Activated naive CD8-positive, alpha-beta T cell treated with anti-CD3 and anti-CD28 coated beads, Interleukin-2, amount 50 U/mL, for 16 hours (primary cell): ENCODE measurements around the gene GPC5.
"Not testable (repeated sequence)": the region's sequence is repeated elsewhere in the genome, so short reads cannot be mapped to it uniquely, and the experiment has no call there.

Source experiments
- DNase-seq: peaks from one replicate; pipeline ENCODE4 v3.0.0-alpha.2; 2020; ENCODE audit warnings: low read depth, low spot score

GPC5 gene

DNA sequence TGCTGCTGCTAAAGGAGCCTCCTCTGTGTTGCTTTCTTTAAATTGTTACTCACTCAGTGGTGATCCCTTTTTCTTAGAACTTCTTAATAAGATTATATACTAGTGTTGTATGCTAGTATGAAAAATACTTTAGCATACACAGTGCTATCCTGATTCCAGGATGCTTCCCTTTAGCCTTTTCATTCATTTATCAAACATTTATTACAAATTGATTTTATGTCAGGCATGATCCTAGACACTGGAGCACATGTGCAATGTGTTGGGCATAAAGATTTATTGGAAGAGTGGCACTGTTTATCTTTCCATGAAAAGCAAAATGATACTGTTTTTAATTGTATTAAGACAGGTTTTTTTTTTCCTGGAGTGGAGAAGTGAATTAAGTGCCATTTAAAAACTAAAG is 249.6 kb downstream of the GPC5 start:
- no peak for DNase-seq

- no peak for DNase-seq
Measured at GRCh38 chr13:91649456-91649855, 251.0 kb downstream of the GPC5 start.

DNA sequence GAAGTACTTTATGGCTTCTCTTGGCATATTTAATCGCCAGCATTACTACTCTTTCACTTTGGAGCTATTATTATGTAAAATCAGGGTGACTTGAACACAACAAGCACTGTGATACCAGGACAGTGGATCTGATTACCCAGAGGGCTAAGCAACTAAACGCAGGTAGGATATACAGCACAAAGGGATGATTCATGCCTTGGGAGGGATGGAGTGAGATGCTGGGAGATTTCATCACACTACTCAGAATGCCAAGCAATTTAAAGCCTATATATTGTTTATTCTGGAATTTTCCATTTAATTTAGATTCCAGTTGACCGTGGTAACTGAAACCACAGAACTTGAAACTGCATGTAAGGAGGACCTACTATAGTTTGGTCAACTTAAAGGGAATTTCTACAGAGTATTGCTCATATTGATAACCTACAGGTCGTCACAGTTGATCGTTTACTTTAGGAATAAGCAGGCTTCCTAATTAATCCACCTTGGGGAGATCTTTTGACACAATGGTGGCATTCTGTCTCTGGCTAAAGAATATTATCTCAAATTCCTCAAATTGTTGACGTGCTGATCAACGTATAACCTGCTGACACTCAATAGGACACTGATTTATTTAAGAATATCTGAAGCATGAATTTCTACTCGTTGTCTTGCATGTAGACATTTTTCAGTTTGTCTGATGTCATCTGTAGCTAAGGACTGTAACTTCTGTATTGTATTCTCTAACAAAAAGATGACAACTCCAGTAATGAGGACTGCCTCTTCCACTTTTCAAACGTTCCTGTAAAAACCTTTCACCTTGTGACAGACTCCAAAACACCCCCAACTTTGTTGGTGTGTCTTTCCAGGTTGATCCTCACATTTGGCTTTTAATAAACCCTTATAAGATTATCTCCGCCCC is 254.2 kb downstream of the GPC5 start:
- no peak for DNase-seq

- no peak for DNase-seq
Measured at GRCh38 chr13:91655731-91656130, 257.3 kb downstream of the GPC5 start.

- DNase-seq = no peak
Measured at GRCh38 chr13:91657283-91657682, 258.9 kb downstream of the GPC5 start.

DNA sequence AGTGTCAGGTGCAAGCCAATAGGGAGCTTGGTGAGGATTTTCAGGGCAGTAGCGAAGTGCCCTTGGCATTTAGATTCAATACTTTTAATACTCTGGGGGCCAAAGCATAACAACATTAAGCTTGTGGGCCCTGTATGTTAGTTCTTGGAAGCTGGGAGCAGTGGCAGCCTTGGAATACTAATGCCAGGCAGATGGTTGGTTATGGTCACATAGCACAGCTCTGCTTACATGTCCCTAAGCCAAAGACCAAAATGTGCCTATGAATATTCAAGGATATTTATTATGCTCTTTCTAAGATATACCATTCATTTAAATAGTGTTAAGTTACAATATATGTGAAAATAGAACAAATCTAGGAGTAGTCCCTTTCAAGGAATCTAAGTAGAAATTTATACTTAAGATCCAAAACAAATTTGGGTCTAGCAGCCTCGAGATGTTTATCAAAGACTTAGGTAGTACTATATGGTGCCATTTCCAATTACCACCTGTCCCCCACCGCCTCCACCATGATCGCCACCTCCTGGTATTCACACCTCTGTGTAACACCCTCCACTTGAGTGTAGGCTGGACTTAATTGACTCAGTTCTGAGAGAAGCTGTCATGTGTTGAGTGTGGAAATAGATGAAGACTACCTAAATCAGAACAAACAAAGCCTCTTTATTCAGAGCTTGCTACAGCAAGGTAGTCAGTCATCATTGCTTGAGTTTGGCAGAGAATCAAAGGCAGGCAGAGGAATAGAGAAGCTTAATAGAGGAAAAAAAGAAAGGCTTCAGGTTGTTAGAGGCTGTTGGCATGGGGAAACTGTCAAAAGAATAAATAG is 261.0 kb downstream of the GPC5 start:
- no peak for DNase-seq

- no peak for DNase-seq
Measured at GRCh38 chr13:91660076-91660415, 261.6 kb downstream of the GPC5 start.

DNA sequence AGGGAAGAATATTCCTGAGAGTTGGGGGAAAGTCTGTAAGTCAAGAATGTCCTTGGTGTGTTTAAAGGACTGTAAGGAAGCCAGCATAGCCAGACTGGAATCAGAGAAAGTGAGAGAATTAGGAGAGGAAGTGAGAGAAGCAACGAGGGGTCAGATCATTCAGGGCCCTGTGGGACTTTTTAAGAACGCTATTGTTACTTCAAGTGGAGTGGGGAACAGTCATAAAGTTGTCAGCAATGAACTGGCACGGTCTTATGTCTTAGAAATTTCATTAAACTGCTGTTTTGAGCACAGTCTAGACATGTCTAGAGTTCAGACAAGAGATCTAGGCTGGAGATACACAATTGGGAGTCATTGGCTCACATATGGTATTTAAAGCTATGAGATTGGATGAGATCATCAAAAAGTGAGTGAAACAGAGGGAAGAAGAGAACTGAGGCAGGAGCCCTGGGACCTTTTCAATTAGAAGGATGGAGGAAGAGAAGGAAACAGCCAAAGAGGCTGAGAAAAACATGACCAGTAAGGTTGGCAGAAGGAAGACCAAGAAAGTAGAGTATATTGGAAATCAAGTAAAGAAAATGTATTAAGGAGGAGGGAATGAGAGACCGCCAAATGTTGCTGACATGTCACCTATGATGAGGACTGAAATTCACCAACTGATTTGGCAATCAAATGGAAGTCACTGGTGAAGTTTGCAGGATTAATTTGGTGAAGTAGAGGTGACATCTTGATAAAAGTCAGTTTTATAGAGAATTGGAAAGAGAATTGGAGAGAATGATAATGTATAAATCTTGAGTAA is 263.5 kb downstream of the GPC5 start:
- no peak for DNase-seq

DNA sequence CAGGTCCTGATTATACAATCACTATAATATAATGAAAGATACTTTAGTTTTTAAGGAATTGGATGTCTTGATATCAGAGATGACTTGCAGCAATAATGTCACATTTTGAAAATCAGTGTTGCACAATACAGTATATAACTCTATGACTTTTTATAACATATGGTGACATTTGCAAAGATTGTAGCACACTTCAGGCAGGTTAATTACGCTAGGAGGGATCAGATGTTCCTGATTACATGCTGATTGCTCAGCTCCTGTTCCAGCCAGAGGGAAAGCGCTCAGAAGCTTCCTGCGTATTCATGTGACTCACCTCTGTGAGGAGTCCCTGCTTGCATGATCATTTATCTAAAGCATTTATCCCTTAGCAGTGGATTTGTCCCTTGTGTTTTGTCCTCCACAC is 265.6 kb downstream of the GPC5 start:
- no peak for DNase-seq

GRCh38 chr13:91667486-91667885 is 269.1 kb downstream of the GPC5 start:
- DNase-seq = no peak

DNA sequence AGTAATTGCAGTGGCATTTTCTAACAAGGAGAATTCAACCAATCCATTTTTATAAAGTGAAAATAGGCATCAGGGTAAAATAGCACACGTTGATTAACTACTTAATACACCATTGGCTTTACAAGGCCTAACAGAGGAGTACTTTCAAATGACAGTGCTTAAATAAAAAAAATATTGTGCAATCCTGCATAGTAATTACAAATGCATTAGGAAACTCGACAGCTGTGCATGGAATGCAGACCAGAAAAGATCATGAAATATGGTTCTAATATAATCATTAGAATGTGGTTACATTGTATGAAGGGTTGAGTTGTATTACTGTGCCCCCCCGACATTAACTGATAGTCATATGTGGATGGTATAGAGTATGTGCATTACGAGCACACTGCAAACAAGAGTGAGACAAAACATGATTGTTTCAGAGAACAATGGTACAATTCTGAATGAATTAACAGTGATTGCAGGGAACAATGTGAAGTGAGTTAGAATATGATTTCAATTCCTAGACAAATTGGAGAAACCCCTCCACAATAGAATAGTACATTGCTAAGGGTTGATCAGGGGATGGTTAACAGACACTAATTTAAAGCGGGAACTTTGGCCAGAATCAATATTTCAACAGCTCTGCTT is 270.6 kb downstream of the GPC5 start:
- no peak for DNase-seq

DNA sequence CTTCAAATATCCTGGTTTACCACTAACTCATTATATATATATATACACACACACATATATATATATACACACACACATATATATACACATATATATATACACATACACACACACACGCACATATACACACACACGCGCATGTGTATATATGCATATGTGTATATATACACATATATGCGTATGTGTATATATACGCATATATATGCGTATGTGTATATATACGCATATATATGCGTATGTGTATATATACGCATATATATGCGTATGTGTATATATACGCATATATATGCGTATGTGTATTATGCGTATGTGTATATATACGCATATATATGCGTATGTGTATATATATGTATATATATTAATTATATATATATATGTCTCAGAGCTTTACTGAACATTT is 275.9 kb downstream of the GPC5 start:
- DNase-seq = not testable (repeated sequence)

DNA sequence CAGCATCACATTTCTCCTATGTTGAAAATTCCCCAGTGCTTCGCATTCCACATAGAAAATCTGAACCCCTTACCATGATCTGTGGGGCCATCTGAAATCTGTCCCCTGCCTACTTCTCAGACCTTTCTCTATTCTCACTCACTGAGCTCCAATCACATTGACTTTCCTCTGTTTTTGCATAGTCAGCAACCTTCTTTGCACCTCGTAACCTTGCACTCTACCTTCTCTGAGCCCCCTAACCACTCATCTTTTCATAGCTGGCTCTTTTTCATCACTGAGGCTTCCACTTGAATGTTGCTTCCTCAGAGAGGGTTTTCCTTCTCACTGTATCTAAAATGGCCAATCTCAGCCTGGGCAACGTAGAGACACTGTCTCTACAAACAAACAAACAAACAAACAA is 286.3 kb downstream of the GPC5 start:
- no peak for DNase-seq

- DNase-seq = no peak
Measured at GRCh38 chr13:91690944-91691343, 292.5 kb downstream of the GPC5 start.

- DNase-seq = no peak
Measured at GRCh38 chr13:91693466-91693865, 295.0 kb downstream of the GPC5 start.

DNA sequence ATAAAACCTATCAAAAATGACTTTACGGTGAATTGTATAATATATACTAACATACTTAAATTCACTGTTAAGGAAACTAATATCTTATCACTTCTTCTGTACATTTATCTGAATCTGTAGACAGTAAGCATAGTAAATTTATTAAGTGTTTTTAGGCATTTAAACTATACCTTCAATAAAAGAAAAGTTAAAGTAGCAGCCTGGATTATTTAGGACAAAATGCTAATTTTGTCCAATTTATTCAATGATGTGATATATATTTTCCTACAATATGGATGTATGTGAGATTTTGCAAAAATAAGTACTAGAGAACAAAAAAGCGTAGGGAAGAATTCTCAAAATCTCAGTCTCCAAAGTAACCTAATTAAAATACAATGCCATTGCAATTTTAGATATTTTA is 299.9 kb downstream of the GPC5 start:
- DNase-seq = no peak

DNA sequence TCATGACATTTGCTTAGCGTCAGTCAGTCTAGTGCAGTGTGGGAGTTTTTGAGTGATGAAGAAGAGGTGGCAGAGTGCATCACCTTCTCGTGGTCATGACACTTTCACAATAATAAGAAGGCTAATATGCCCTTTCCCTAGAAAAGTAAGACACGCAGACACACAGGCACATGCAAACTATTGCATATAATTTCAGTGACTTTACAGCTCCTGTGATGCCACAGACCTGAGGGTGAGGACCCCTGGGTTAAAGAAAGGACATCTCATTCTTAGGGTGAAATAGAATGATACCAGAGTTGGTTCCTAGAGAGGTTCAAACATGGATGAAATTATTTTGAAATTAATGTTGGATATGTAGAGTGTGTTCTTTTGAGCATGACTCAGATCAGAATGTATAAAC is 300.3 kb downstream of the GPC5 start:
- DNase-seq = no peak

DNA sequence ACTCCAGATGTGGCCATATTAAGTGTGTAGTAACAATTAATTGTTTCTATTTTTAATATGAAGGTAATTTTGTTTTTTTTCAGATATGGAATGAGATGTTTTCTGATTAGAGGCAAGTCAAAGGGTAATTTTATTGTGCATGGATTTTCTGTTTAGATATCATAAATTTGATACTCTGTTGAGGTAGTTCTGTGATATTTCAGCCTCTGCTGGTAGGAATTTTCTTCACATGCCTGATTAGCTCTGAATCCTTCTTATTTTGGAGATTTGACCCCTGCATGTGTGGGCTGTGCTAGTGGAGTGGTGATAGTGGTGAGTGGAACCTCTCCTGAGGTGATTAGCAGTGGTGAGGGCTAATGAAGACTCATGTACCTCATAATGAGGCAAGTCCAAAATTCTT is 301.4 kb downstream of the GPC5 start:
- DNase-seq = no peak

DNA sequence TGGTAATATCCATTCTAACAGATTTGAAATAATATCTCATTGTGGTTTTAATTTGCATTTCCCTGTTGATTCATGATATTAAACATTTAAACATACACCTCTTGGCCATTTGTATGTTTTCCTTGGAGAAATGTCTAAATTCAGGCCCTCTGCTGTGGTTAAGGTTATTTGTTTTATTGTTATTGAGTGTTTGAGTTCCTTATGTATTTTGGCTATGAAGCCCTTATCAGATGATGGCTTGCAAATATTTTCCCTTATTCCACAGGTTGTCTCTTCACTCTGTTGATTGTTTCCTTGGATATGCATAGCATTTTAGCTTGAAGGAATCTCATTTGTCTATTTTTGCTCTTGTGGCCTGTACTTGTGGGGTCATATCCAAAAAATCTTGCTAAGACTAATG is 303.6 kb downstream of the GPC5 start:
- no peak for DNase-seq

DNA sequence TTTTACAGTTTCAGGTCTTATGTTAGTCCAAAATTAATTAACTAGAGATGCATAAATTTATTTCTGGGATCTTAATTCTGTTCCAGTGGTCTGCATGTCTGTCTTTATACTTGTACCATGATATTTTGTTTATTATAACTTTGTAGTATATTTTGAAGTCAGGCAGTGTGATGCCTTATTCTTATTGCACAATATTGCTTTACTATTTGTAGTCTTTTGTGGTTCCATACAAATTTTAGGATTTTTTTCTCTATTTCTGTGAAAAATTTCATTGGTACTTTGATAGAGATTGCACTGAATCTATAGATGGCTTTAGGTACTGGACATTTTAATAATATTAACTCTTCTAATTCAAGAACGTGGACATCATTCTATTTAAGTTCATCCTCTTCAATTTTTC is 304.0 kb downstream of the GPC5 start:
- DNase-seq = no peak

DNA sequence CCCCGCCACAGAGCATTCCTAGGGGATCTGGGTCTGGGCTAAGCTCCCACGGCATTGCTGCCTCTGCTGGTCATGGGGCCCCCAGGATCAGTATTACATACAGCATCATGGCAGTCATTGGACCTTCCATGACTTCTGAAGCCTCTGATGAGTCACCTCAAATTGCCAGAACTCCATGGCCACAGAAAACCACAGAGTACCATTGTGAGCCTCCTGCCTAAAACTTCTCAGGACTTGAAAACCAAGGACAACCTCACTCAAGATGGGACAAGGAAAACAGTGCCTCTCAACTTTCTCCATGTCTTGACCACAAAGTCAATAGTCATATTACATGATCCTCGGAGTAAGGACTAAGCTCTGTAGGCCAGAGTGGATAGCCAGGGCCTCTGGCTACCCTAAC is 306.0 kb downstream of the GPC5 start:
- DNase-seq = no peak

DNA sequence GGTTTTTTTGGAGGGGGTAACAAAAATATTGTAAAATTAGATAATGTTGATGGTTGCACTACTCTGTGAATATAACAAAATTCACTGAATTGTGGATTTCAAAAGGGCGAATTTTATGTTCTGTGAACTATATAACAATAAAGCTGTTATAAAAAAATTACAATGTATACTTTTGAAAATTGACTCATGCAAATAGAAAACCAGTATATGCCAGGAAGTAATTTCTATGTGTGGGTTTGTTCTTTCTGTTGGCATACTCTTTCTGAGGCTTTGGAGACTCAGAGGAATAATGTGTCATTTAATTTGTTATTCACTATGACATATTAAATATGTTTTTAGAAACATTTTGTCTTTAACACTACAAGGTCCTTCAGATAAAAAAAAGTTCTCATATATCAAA is 310.1 kb downstream of the GPC5 start:
- no peak for DNase-seq
